ENCODE measurements around the gene SHMT2.

GRCh38 chr12:57255916-57256315 is 26.4 kb downstream of the SHMT2 start:
- no peak for TF ChIP-seq CTCF (conservative IDR thresholded peaks at IDR 0.05)
- no peak for TF ChIP-seq EZH2 (IDR thresholded peaks at IDR 0.05; ENCODE audit: low read depth)

All from PC-9 (cell line).